OCI-LY1 (cell line): ENCODE data around the gene SH3TC2.

Experiments used
- H2AFZ ChIP-seq: fragments of 200-600 bp; sonication (generic), shearing (Covaris generic); 2 replicates; pipeline ENCODE4 v1.6.0; 2014; ENCODE audit warnings: antibody characterized with exemption, mild to moderate bottlenecking, low read length
- H3F3A ChIP-seq: fragments of 200-600 bp; sonication (generic), shearing (Covaris generic); 2 replicates; pipeline ENCODE4 v1.6.0; 2014; ENCODE audit warnings: mild to moderate bottlenecking, antibody characterized with exemption, low read length, moderate library complexity; ENCODE audit not compliant: insufficient read depth
- H3K27ac ChIP-seq: fragments of 200-600 bp; sonication (generic); 2 replicates; pipeline ENCODE4 v1.5.1; 2014; ENCODE audit warnings: low read length, mixed run types, mild to moderate bottlenecking, low read depth; ENCODE audit not compliant: poor library complexity, severe bottlenecking
- H3K27me3 ChIP-seq: fragments of 200-600 bp; sonication (generic); 2 replicates; pipeline ENCODE4 v1.6.0; 2014; ENCODE audit warnings: antibody characterized with exemption, mild to moderate bottlenecking, low read length, moderate library complexity; ENCODE audit not compliant: insufficient read depth
- H3K36me3 ChIP-seq: fragments of 200-600 bp; sonication (generic); 2 replicates; pipeline ENCODE4 v1.6.1; 2014; ENCODE audit warnings: mild to moderate bottlenecking, antibody characterized with exemption, low read length, moderate library complexity, mixed read lengths; ENCODE audit not compliant: insufficient read depth
- H3K4me1 ChIP-seq: fragments of 200-600 bp; sonication (generic); 2 replicates; pipeline ENCODE4 v1.5.1; 2014; ENCODE audit warnings: mild to moderate bottlenecking, low read length, moderate library complexity; ENCODE audit not compliant: insufficient read depth, severe bottlenecking
- H3K4me2 ChIP-seq: fragments of 200-600 bp; sonication (generic), shearing (Covaris generic); 2 replicates; pipeline ENCODE4 v1.6.1; 2014; ENCODE audit warnings: low read length
- H3K4me3 ChIP-seq: fragments of 200-600 bp; sonication (generic); 2 replicates; pipeline ENCODE4 v1.5.1; 2014; ENCODE audit warnings: low read length, low read depth, mild to moderate bottlenecking, mixed read lengths; ENCODE audit not compliant: poor library complexity, severe bottlenecking
- H3K79me2 ChIP-seq: fragments of 200-600 bp; shearing (Covaris generic); 2 replicates; pipeline ENCODE4 v1.6.1; 2016; ENCODE audit warnings: mixed run types, low read length, mixed read lengths; ENCODE audit not compliant: insufficient read depth
- H3K9ac ChIP-seq: fragments of 200-600 bp; sonication (generic), shearing (Covaris generic); 2 replicates; pipeline ENCODE4 v1.6.1; 2014; ENCODE audit warnings: mild to moderate bottlenecking, low read length, mixed read lengths
- H3K9me2 ChIP-seq: fragments of 200-600 bp; sonication (generic), shearing (Covaris generic); 2 replicates; pipeline ENCODE4 v1.6.1; 2014; ENCODE audit warnings: low read depth, mild to moderate bottlenecking, low read length, mixed read lengths
- H3K9me3 ChIP-seq: fragments of 200-600 bp; shearing (Covaris generic); 2 replicates; pipeline ENCODE4 v1.6.1; 2014; ENCODE audit warnings: low read length, mixed read lengths
- H4K20me1 ChIP-seq: fragments of 200-600 bp; sonication (generic), shearing (Covaris generic); 2 replicates; pipeline ENCODE4 v1.6.0; 2016; ENCODE audit warnings: mild to moderate bottlenecking, low read length; ENCODE audit not compliant: insufficient read depth
- EZH2 ChIP-seq: fragments of 200-600 bp; sonication (generic), shearing (Covaris generic); IDR thresholded peaks from 2 replicates; pipeline ENCODE4 v1.8.0; 2017; ENCODE audit warnings: borderline replicate concordance, mixed run types, mild to moderate bottlenecking, antibody characterized with exemption, low read length, moderate library complexity, mixed read lengths
- TF ChIP-seq, protein P1 (sequence below): fragments of 200-600 bp; sonication (generic), shearing (Covaris generic); IDR thresholded peaks from 2 replicates; pipeline ENCODE4 v1.5.1; 2017; ENCODE audit warnings: mild to moderate bottlenecking, antibody characterized with exemption, low read length, moderate library complexity, mixed read lengths

Gene SH3TC2

DNA sequence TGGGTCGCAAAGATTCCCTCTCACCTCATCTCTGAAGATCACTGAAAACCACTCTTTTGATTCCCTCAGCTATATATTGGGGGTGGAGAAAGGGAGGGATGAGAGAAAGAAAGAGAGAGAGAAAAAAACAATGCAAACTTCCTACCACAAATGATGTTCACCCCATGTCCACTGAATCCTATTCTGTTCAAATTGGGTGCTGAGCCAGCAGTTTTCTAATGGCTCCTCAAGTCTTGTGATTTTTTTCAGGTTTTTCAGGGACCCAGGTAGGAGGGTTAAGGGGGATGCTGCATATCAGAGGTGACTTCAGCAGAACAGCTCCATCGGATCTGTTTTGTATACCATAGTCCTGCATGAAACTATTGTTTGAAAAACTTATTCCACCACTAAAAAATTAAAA, 95.9 kb downstream of the SH3TC2 start:
- Histone ChIP-seq H3K9me3 (no peaks in the 10 kb centered on the region), H3K4me2 (no peak overlapping the region), H3K79me2 (no peaks in the 10 kb centered on the region), H2AFZ (no peak overlapping the region), H3K9ac (no peak overlapping the region), H3K9me2 (no peaks in the 10 kb centered on the region), H3F3A (no peaks in the 10 kb centered on the region), H3K4me3 (no peak overlapping the region), H3K36me3 (no peaks in the 10 kb centered on the region), H3K27me3 (no peaks in the 10 kb centered on the region), H4K20me1 (no peaks in the 10 kb centered on the region), H3K27ac (no peak overlapping the region), H3K4me1 (no peaks in the 10 kb centered on the region)
- TF ChIP-seq EZH2: no peak
- TF ChIP-seq, protein P1, sequence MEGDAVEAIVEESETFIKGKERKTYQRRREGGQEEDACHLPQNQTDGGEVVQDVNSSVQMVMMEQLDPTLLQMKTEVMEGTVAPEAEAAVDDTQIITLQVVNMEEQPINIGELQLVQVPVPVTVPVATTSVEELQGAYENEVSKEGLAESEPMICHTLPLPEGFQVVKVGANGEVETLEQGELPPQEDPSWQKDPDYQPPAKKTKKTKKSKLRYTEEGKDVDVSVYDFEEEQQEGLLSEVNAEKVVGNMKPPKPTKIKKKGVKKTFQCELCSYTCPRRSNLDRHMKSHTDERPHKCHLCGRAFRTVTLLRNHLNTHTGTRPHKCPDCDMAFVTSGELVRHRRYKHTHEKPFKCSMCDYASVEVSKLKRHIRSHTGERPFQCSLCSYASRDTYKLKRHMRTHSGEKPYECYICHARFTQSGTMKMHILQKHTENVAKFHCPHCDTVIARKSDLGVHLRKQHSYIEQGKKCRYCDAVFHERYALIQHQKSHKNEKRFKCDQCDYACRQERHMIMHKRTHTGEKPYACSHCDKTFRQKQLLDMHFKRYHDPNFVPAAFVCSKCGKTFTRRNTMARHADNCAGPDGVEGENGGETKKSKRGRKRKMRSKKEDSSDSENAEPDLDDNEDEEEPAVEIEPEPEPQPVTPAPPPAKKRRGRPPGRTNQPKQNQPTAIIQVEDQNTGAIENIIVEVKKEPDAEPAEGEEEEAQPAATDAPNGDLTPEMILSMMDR: no peak

GRCh38 chr5:148966348-148966747, 96.5 kb downstream of the SH3TC2 start:
- no peak overlapping the region for H3K9ac ChIP-seq
- no peaks in the 10 kb centered on the region for H3F3A ChIP-seq
- no peak overlapping the region for H2AFZ ChIP-seq
- H3K9me3 ChIP-seq: no peaks in the 10 kb centered on the region
- TF ChIP-seq, protein P1: no peak
- TF ChIP-seq EZH2: no peak
- no peaks in the 10 kb centered on the region for H3K79me2 ChIP-seq
- no peaks in the 10 kb centered on the region for H3K9me2 ChIP-seq
- no peaks in the 10 kb centered on the region for H4K20me1 ChIP-seq
- no peaks in the 10 kb centered on the region for H3K4me1 ChIP-seq
- no peak overlapping the region for H3K4me3 ChIP-seq
- no peaks in the 10 kb centered on the region for H3K36me3 ChIP-seq
- no peak overlapping the region for H3K4me2 ChIP-seq
- H3K27me3 ChIP-seq: no peaks in the 10 kb centered on the region
- no peak overlapping the region for H3K27ac ChIP-seq

GRCh38 chr5:148965511-148966265, 97.2 kb downstream of the SH3TC2 start:
- H3F3A ChIP-seq: no peaks in the 10 kb centered on the region
- H3K79me2 ChIP-seq: no peaks in the 10 kb centered on the region
- H3K4me2 ChIP-seq: no peak overlapping the region
- H4K20me1 ChIP-seq: no peaks in the 10 kb centered on the region
- H3K9me2 ChIP-seq: no peaks in the 10 kb centered on the region
- no peaks in the 10 kb centered on the region for H3K27me3 ChIP-seq
- H3K9me3 ChIP-seq: no peaks in the 10 kb centered on the region
- H3K27ac ChIP-seq: no peak overlapping the region
- no peak overlapping the region for H3K4me3 ChIP-seq
- TF ChIP-seq, protein P1: no peak
- TF ChIP-seq EZH2: no peak
- no peaks in the 10 kb centered on the region for H3K36me3 ChIP-seq
- H3K4me1 ChIP-seq: no peaks in the 10 kb centered on the region
- no peak overlapping the region for H3K9ac ChIP-seq
- no peak overlapping the region for H2AFZ ChIP-seq
